K562 (cell line): ENCODE measurements around the gene TOR3A. TPM values are rescaled to one million over a fixed set of nuclear protein-coding genes. Genes with fewer than 3 reads are reported as not detected.

Experiments used
- ATF2 ChIP-seq: sonication (generic); formaldehyde crosslinking; IDR thresholded peaks from 2 replicates; pipeline ENCODE4 v1.8.1; 2022; ENCODE audit warnings: missing genetic modification reagents
- C11orf30 ChIP-seq: fragments of 450-650 bp; IDR thresholded peaks from 2 replicates; pipeline ENCODE4 v1.6.1; 2016; ENCODE audit warnings: low read depth, mild to moderate bottlenecking
- CBX1 ChIP-seq: sonication (generic); IDR thresholded peaks from 2 replicates; pipeline ENCODE4 v1.6.1; 2016; ENCODE audit warnings: antibody characterized with exemption, low read depth, mild to moderate bottlenecking
- ETV6 ChIP-seq, 3 experiments: fragments of 150-350 bp in 1 of 3; sonication (generic) in 1 of 3; formaldehyde crosslinking in 1 of 3; IDR thresholded peaks; 2 replicates each; pipeline versions ENCODE4 v1.6.1 to v1.8.0; 2014 to 2022; ENCODE audit warnings: borderline replicate concordance in 2 of 3, low read depth in 2 of 3, antibody characterized with exemption in 1 of 3, low read length in 1 of 3, mild to moderate bottlenecking in 1 of 3, missing genetic modification reagents in 1 of 3
- HMGXB4 ChIP-seq: sonication (generic); formaldehyde crosslinking; IDR thresholded peaks from 2 replicates; pipeline ENCODE4 v1.8.1; 2023; ENCODE audit warnings: mild to moderate bottlenecking, missing genetic modification reagents
- KAT8 ChIP-seq: fragments of 450-650 bp; IDR thresholded peaks from 2 replicates; pipeline ENCODE4 v1.6.1; 2016; ENCODE audit warnings: low read depth, mild to moderate bottlenecking
- MAFG ChIP-seq: fragments of 450-650 bp; conservative IDR thresholded peaks from 2 replicates; pipeline ENCODE4 v1.6.1; 2016; ENCODE audit warnings: missing genetic modification characterization, missing compliant biosample characterization
- STAT5A ChIP-seq: IDR thresholded peaks from 2 replicates; pipeline ENCODE4 v1.6.1; 2012; ENCODE audit warnings: low read length, inconsistent platforms, borderline replicate concordance
- ZFP1 ChIP-seq: fragments of 450-650 bp; formaldehyde crosslinking; IDR thresholded peaks from 2 replicates; pipeline ENCODE4 v1.4.0; 2020; ENCODE audit warnings: mild to moderate bottlenecking, mixed read lengths
- ZNF24 ChIP-seq: fragments of 450-650 bp; IDR thresholded peaks from 2 replicates; pipeline ENCODE4 v1.6.1; 2016
- ZNF384 ChIP-seq: IDR thresholded peaks from 2 replicates; pipeline ENCODE4 v1.6.1; 2012; ENCODE audit warnings: low read depth, low read length, improper control_type of control experiment
- polyA plus RNA-seq, 8 experiments: library from polyadenylated mRNA; depleted of rRNA in 4 of 8; stranded (reverse) in 5 of 8; unstranded in 3 of 8; fragments of >200 nt; fragmentation: Nextera tagmentation in 2 of 8; fragmentation: Illumina TruSeq in 1 of 8; extraction: Ambion mirVana in 2 of 8; extraction: Trizol in 1 of 8; gene quantifications; 2 replicates each; pipeline versions ENCODE4 v1.2.1 to v1.2.3, GENCODE V29; 2011 to 2014; ENCODE audit warnings: inconsistent platforms in 1 of 8, missing spikeins in 1 of 8
- total RNA-seq, 7 experiments: library from RNA; depleted of rRNA in 6 of 7; stranded (reverse); fragments of >200 nt in 6 of 7; fragmentation: Illumina TruSeq in 2 of 7; extraction: Trizol in 2 of 7; gene quantifications; 2 replicates each; pipeline versions ENCODE4 v1.2.1 to v1.2.3, GENCODE V29; 2011 to 2021; ENCODE audit warnings: low replicate concordance in 1 of 7
- TF ChIP-seq, protein P1 (sequence below), 2 experiments: fragments of 150-350 bp in 1 of 2; IDR thresholded peaks; 2 replicates each; pipeline ENCODE4 v1.6.1; 2012 to 2016; ENCODE audit warnings: low read depth in 2 of 2, low read length in 2 of 2, mild to moderate bottlenecking in 1 of 2, moderate library complexity in 1 of 2
- TF ChIP-seq, protein P2 (sequence below), 3 experiments: fragments of 200-800 bp in 1 of 3; sonication (Bioruptor generic) in 1 of 3; sonication (generic) in 1 of 3; formaldehyde crosslinking in 1 of 3; IDR thresholded peaks; 2 replicates each; pipeline versions ENCODE4 v1.6.1 to v1.8.0; 2016 to 2022; ENCODE audit warnings: mild to moderate bottlenecking in 2 of 3, missing compliant biosample characterization in 2 of 3, missing genetic modification characterization in 2 of 3, missing genetic modification reagents in 1 of 3

The TOR3A gene
- total and polyA plus RNA-seq, 9 of the 15 experiments (the other 6 are each of a cell fraction or from before 2014, with no cell fraction given): 7.9 to 94.5 (median 39.7) TPM

GRCh38 chr1:179046808-179047635 lies 34.8 kb upstream of the TOR3A start (continued):
- TF ChIP-seq HMGXB4 (CRISPR knock-in tag) (no peak), CBX1 (peak; percentile 80; the same call in 1 of the 2 replicates), ZNF384 (peak; percentile 84), C11orf30 (peak; percentile 73), ATF2 (no peak), STAT5A (peak; percentile 100), ETV6 (IDR thresholded peaks at IDR 0.05; ENCODE audit: borderline replicate concordance in 1 of 2, low read depth in 2 of 2, low read length in 1 of 2) (peak in 1 of 2 experiments; percentile 91; a peak in 3 of 4 replicates), ETV6 (CRISPR knock-in tag; IDR thresholded peaks at IDR 0.05; ENCODE audit: borderline replicate concordance) (no peak), ZFP1 (CRISPR knock-in tag) (0 out of 2 replicates have a peak, but pooled peaks have one; percentile 6), KAT8 (no peak), ZNF24 (peak; percentile 86), MAFG (peak; percentile 89)
- TF ChIP-seq, protein P1, sequence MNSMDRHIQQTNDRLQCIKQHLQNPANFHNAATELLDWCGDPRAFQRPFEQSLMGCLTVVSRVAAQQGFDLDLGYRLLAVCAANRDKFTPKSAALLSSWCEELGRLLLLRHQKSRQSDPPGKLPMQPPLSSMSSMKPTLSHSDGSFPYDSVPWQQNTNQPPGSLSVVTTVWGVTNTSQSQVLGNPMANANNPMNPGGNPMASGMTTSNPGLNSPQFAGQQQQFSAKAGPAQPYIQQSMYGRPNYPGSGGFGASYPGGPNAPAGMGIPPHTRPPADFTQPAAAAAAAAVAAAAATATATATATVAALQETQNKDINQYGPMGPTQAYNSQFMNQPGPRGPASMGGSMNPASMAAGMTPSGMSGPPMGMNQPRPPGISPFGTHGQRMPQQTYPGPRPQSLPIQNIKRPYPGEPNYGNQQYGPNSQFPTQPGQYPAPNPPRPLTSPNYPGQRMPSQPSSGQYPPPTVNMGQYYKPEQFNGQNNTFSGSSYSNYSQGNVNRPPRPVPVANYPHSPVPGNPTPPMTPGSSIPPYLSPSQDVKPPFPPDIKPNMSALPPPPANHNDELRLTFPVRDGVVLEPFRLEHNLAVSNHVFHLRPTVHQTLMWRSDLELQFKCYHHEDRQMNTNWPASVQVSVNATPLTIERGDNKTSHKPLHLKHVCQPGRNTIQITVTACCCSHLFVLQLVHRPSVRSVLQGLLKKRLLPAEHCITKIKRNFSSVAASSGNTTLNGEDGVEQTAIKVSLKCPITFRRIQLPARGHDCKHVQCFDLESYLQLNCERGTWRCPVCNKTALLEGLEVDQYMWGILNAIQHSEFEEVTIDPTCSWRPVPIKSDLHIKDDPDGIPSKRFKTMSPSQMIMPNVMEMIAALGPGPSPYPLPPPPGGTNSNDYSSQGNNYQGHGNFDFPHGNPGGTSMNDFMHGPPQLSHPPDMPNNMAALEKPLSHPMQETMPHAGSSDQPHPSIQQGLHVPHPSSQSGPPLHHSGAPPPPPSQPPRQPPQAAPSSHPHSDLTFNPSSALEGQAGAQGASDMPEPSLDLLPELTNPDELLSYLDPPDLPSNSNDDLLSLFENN (IDR thresholded peaks at IDR 0.05; ENCODE audit: low read depth in 2 of 2, low read length in 2 of 2): peak in 1 of 2 experiments; percentile 100; a peak in 2 of 4 replicates
- TF ChIP-seq, protein P2, sequence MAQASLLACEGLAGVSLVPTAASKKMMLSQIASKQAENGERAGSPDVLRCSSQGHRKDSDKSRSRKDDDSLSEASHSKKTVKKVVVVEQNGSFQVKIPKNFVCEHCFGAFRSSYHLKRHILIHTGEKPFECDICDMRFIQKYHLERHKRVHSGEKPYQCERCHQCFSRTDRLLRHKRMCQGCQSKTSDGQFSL (CRISPR knock-in tag; IDR thresholded peaks at IDR 0.05): 0 out of 2 replicates have a peak, but pooled peaks have one; percentile 40
- TF ChIP-seq, protein P2 (tag; IDR thresholded peaks at IDR 0.05): no peak
